Activated CD4-positive, alpha-beta T cell treated with anti-CD3 and anti-CD28 coated beads for 24 hours (primary cell): ENCODE data around the gene IQSEC1.
A peak's percentile ranks its signal among the peaks of the same experiment; 100 is the strongest.

Experiments used
- DNase-seq, 2 donors: peaks; one replicate each; pipeline ENCODE4 v3.0.0-alpha.2; 2020; ENCODE audit warnings: low read depth in 2 of 2

IQSEC1 gene

GRCh38 chr3:12954180-12954579 is 119.0 kb downstream of the IQSEC1 start:
- no peak for DNase-seq

GRCh38 chr3:12953201-12953995 is 119.8 kb downstream of the IQSEC1 start:
- DNase-seq: no peak

GRCh38 chr3:12952343-12953200 is 120.7 kb downstream of the IQSEC1 start:
- DNase-seq: no peak

GRCh38 chr3:12948891-12949711 is 124.1 kb downstream of the IQSEC1 start:
- peak in 1 of 2 donors; percentile 18 for DNase-seq

GRCh38 chr3:12948371-12948770 is 124.9 kb downstream of the IQSEC1 start:
- DNase-seq: no peak

GRCh38 chr3:12947504-12948369 is 125.5 kb downstream of the IQSEC1 start:
- no peak for DNase-seq

GRCh38 chr3:12946649-12947316 is 126.4 kb downstream of the IQSEC1 start:
- DNase-seq: no peak

- no peak for DNase-seq
Observed at GRCh38 chr3:12946251-12946648, 127.0 kb downstream of the IQSEC1 start.

GRCh38 chr3:12944849-12945248 is 128.4 kb downstream of the IQSEC1 start:
- DNase-seq: no peak

- DNase-seq: no peak
Observed at GRCh38 chr3:12944413-12944812, 128.8 kb downstream of the IQSEC1 start.

GRCh38 chr3:12943124-12944021 is 129.9 kb downstream of the IQSEC1 start:
- no peak for DNase-seq

- no peak for DNase-seq
Observed at GRCh38 chr3:12941495-12942023, 131.7 kb downstream of the IQSEC1 start.

- DNase-seq: no peak
Observed at GRCh38 chr3:12940854-12941253, 132.4 kb downstream of the IQSEC1 start.

- no peak for DNase-seq
Observed at GRCh38 chr3:12939137-12939536, 134.1 kb downstream of the IQSEC1 start.

- no peak for DNase-seq
Observed at GRCh38 chr3:12938258-12938711, 134.9 kb downstream of the IQSEC1 start.

GRCh38 chr3:12935861-12936830 is 137.1 kb downstream of the IQSEC1 start:
- DNase-seq: no peak

- DNase-seq: no peak
Observed at GRCh38 chr3:12935023-12935860, 138.0 kb downstream of the IQSEC1 start.
